Mammary epithelial cell (primary cell): ENCODE results near the gene NRIP3.

ENCODE experiments used
- EZH2 ChIP-seq: IDR thresholded peaks from 2 replicates; pipeline ENCODE4 v1.6.1; 2012; ENCODE audit warnings: low read length, inconsistent platforms, borderline replicate concordance
- TF ChIP-seq, protein P1 (sequence below), 2 donors: IDR thresholded peaks in 1 of 2; conservative IDR thresholded peaks in 1 of 2; 2 replicates each; pipeline ENCODE4 v1.5.1; 2011 to 2012; ENCODE audit warnings: inconsistent platforms in 2 of 2, low read length in 2 of 2, mild to moderate bottlenecking in 2 of 2, control low read depth in 1 of 2, low read depth in 1 of 2; ENCODE audit not compliant: insufficient read depth in 1 of 2; ENCODE audit errors: extremely low read depth in 1 of 2

DNA sequence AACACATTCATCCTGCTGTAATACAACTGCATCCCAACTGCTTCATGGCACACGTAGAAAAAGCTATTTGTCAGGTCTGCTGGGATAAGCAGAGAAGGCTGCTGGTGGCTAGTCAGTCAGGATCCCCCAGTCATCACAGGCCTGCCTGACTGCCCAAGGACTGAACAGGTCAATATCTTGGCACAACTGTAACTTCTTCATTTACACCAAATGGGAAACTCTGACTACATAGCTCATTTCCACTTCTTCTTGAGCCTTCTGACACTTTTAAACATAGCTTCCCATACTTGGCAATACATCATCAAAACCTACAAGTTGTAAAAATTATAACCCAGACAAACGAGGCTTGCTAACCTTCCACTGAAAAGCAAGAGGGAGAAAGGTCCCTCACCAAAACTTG lies 42.4 kb downstream of the NRIP3 start:
- TF ChIP-seq, protein P1, sequence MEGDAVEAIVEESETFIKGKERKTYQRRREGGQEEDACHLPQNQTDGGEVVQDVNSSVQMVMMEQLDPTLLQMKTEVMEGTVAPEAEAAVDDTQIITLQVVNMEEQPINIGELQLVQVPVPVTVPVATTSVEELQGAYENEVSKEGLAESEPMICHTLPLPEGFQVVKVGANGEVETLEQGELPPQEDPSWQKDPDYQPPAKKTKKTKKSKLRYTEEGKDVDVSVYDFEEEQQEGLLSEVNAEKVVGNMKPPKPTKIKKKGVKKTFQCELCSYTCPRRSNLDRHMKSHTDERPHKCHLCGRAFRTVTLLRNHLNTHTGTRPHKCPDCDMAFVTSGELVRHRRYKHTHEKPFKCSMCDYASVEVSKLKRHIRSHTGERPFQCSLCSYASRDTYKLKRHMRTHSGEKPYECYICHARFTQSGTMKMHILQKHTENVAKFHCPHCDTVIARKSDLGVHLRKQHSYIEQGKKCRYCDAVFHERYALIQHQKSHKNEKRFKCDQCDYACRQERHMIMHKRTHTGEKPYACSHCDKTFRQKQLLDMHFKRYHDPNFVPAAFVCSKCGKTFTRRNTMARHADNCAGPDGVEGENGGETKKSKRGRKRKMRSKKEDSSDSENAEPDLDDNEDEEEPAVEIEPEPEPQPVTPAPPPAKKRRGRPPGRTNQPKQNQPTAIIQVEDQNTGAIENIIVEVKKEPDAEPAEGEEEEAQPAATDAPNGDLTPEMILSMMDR (conservative IDR thresholded peaks at IDR 0.05 in 1 of 2, IDR thresholded peaks at IDR 0.05 in 1 of 2; ENCODE audit: extremely low read depth in 1 of 2, insufficient read depth in 1 of 2, low read depth in 1 of 2, low read length in 2 of 2): no peak
- TF ChIP-seq EZH2: no peak
